Activated CD4-positive, alpha-beta memory T cell treated with anti-CD3 and anti-CD28 coated beads, Interleukin-2, amount 10 ng/mL, durations not matched to agents 7 days and 5 days (primary cell): ENCODE measurements around the gene PLD6. TPM values are rescaled to one million over a fixed set of nuclear protein-coding genes. Genes with fewer than 3 reads are reported as not detected.

Experiments used
- CTCF ChIA-PET: fragments of 350-600 bp; sonication (Branson Sonifier 250); formaldehyde crosslinking; loops from one replicate; lab custom pipeline; 2021; ENCODE audit warnings: antibody characterized with exemption, inconsistent platforms; lab: Charles Lee
- POLR2A ChIA-PET: fragments of 350-600 bp; sonication (Branson Sonifier 250); formaldehyde crosslinking; loops from one replicate; lab custom pipeline; 2021; ENCODE audit warnings: antibody characterized with exemption; lab: Charles Lee
- DNase-seq: peaks from one replicate; pipeline ENCODE4 v3.0.0-alpha.2; 2020
- H3K27ac Mint-ChIP-seq: one replicate; pipeline ENCODE4 v1.8.0; 2021; ENCODE audit warnings: mild to moderate bottlenecking, mixed read lengths
- H3K27me3 Mint-ChIP-seq: one replicate; pipeline ENCODE4 v1.8.0; 2021; ENCODE audit warnings: mixed read lengths
- H3K36me3 Mint-ChIP-seq: one replicate; pipeline ENCODE4 v1.8.0; 2021; ENCODE audit warnings: low read depth, mixed read lengths
- H3K4me1 Mint-ChIP-seq: one replicate; pipeline ENCODE4 v1.8.0; 2021; ENCODE audit warnings: mixed read lengths
- H3K4me3 Mint-ChIP-seq: one replicate; pipeline ENCODE4 v1.8.0; 2021; ENCODE audit warnings: mild to moderate bottlenecking, mixed read lengths
- H3K9me3 Mint-ChIP-seq: one replicate; pipeline ENCODE4 v1.8.0; 2021; ENCODE audit warnings: mixed read lengths
- total RNA-seq, 2 experiments: library from RNA; stranded (reverse); gene quantifications; one replicate each; pipeline ENCODE4 v1.2.3, GENCODE V29; 2021

Gene PLD6
- total RNA-seq, 2 experiments from 2014 or later = 6.3 to 6.6 TPM

- Mint-ChIP-seq H3K27me3 (no peaks in the 10 kb centered on the region), H3K9me3 (no peaks in the 10 kb centered on the region), H3K4me3 (no peak overlapping the region), H3K36me3 (peaks cover 59% of the 10 kb centered on the region), H3K4me1 (peaks cover 43% of the 10 kb centered on the region), H3K27ac (no peak overlapping the region)
- no peak for DNase-seq
- CTCF ChIA-PET = interaction anchor here (1.2 to 1.3 kb wide), 2 partner anchors 14 to 156 kb away, joined by 3 read pairs; no protein-coding TSS in a partner anchor
- POLR2A ChIA-PET = interaction anchor here (1.0 to 3.2 kb wide), 4 partner anchors 16 to 124 kb away, joined by 3 to 15 read pairs (median 9); no protein-coding TSS in a partner anchor
Measured at GRCh38 chr17:17156511-17156910, 49.6 kb downstream of the PLD6 start.

GRCh38 chr17:17156107-17156506, 50.0 kb downstream of the PLD6 start:
- CTCF ChIA-PET = interaction anchor here (0.9 to 1.3 kb wide), 6 partner anchors 14 to 156 kb away, joined by 3 to 4 read pairs (median 4); no protein-coding TSS in a partner anchor
- Mint-ChIP-seq H3K36me3 (peaks cover 63% of the 10 kb centered on the region), H3K4me1 (peaks cover 47% of the 10 kb centered on the region), H3K9me3 (no peaks in the 10 kb centered on the region), H3K27ac (no peak overlapping the region), H3K4me3 (no peak overlapping the region), H3K27me3 (no peaks in the 10 kb centered on the region)
- POLR2A ChIA-PET = interaction anchor here (1.0 to 3.2 kb wide), 5 partner anchors 17 to 124 kb away, joined by 3 to 15 read pairs (median 7); no protein-coding TSS in a partner anchor
- DNase-seq = no peak

GRCh38 chr17:17155568-17155967, 50.6 kb downstream of the PLD6 start:
- ChIA-PET CTCF (interaction anchor here (0.9 to 1.3 kb wide), 6 partner anchors 13 to 157 kb away, joined by 3 to 4 read pairs (median 4); no protein-coding TSS in a partner anchor), POLR2A (interaction anchor here (1.0 to 3.2 kb wide), 4 partner anchors 17 to 125 kb away, joined by 4 to 15 read pairs (median 9); no protein-coding TSS in a partner anchor)
- peak; percentile 30 for DNase-seq
- H3K36me3 Mint-ChIP-seq = peaks cover 68% of the 10 kb centered on the region
- no peaks in the 10 kb centered on the region for H3K9me3 Mint-ChIP-seq
- peaks cover 51% of the 10 kb centered on the region for H3K4me1 Mint-ChIP-seq
- H3K4me3 Mint-ChIP-seq = no peak overlapping the region
- no peaks in the 10 kb centered on the region for H3K27me3 Mint-ChIP-seq
- peak overlapping the region; percentile 64 for H3K27ac Mint-ChIP-seq

GRCh38 chr17:17154981-17155380, 51.2 kb downstream of the PLD6 start:
- Mint-ChIP-seq H3K9me3 (no peaks in the 10 kb centered on the region), H3K36me3 (peaks cover 74% of the 10 kb centered on the region), H3K4me3 (no peak overlapping the region), H3K27ac (peak overlapping the region; percentile 64), H3K4me1 (peaks cover 57% of the 10 kb centered on the region), H3K27me3 (no peaks in the 10 kb centered on the region)
- ChIA-PET POLR2A (interaction anchor here (2.3 to 3.2 kb wide), 2 partner anchors 18 to 22 kb away, joined by 11 to 15 read pairs; no protein-coding TSS in a partner anchor), CTCF (interaction anchor here (0.9 to 2.0 kb wide), 5 partner anchors 13 to 157 kb away, joined by 3 to 5 read pairs (median 4); no protein-coding TSS in a partner anchor)
- no peak for DNase-seq

- H3K4me1 Mint-ChIP-seq = peaks cover 61% of the 10 kb centered on the region
- no peaks in the 10 kb centered on the region for H3K27me3 Mint-ChIP-seq
- H3K27ac Mint-ChIP-seq = peak overlapping the region; percentile 64
- POLR2A ChIA-PET = interaction anchor here (1.0 to 3.2 kb wide), 3 partner anchors 22 to 31 kb away, joined by 4 to 15 read pairs (median 5); no protein-coding TSS in a partner anchor
- CTCF ChIA-PET = interaction anchor here (2.0 kb wide), 1 partner anchor 13 kb away, joined by 5 read pairs; no protein-coding TSS in a partner anchor
- DNase-seq = no peak
- peaks cover 74% of the 10 kb centered on the region for H3K36me3 Mint-ChIP-seq
- H3K4me3 Mint-ChIP-seq = no peak overlapping the region
- no peaks in the 10 kb centered on the region for H3K9me3 Mint-ChIP-seq
Measured at GRCh38 chr17:17154556-17154955, 51.6 kb downstream of the PLD6 start.

GRCh38 chr17:17153709-17154108, 52.4 kb downstream of the PLD6 start:
- H3K4me3 Mint-ChIP-seq = no peak overlapping the region
- peaks cover 67% of the 10 kb centered on the region for H3K36me3 Mint-ChIP-seq
- POLR2A ChIA-PET = interaction anchor here (1.0 to 2.6 kb wide), 4 partner anchors 11 to 32 kb away, joined by 3 to 10 read pairs (median 4); no protein-coding TSS in a partner anchor
- H3K4me1 Mint-ChIP-seq = peaks cover 61% of the 10 kb centered on the region
- H3K27ac Mint-ChIP-seq = peak overlapping the region; percentile 76
- H3K27me3 Mint-ChIP-seq = no peaks in the 10 kb centered on the region
- no peaks in the 10 kb centered on the region for H3K9me3 Mint-ChIP-seq
- CTCF ChIA-PET = interaction anchor here (1.4 to 2.0 kb wide), 2 partner anchors 12 to 22 kb away, joined by 3 to 5 read pairs; no protein-coding TSS in a partner anchor
- no peak for DNase-seq

- Mint-ChIP-seq H3K27ac (peak overlapping the region; percentile 76), H3K9me3 (no peaks in the 10 kb centered on the region), H3K27me3 (no peaks in the 10 kb centered on the region), H3K4me1 (peaks cover 61% of the 10 kb centered on the region), H3K4me3 (no peak overlapping the region), H3K36me3 (peaks cover 69% of the 10 kb centered on the region)
- CTCF ChIA-PET = interaction anchor here (1.4 to 2.0 kb wide), 2 partner anchors 11 to 23 kb away, joined by 3 to 5 read pairs; no protein-coding TSS in a partner anchor
- POLR2A ChIA-PET = interaction anchor here (0.9 to 2.6 kb wide), 6 partner anchors 11 to 83 kb away, joined by 3 to 10 read pairs (median 3); partner anchors contain the start of gene FLCN
- DNase-seq = no peak
Measured at GRCh38 chr17:17153071-17153470, 53.1 kb downstream of the PLD6 start.

GRCh38 chr17:17152385-17152784, 53.7 kb downstream of the PLD6 start:
- DNase-seq = no peak
- H3K9me3 Mint-ChIP-seq = no peaks in the 10 kb centered on the region
- peak overlapping the region; percentile 59 for H3K27ac Mint-ChIP-seq
- H3K27me3 Mint-ChIP-seq = no peaks in the 10 kb centered on the region
- H3K4me3 Mint-ChIP-seq = no peak overlapping the region
- H3K36me3 Mint-ChIP-seq = peaks cover 73% of the 10 kb centered on the region
- peaks cover 61% of the 10 kb centered on the region for H3K4me1 Mint-ChIP-seq
- ChIA-PET CTCF (interaction anchor here (0.6 kb wide), 1 partner anchor 36 kb away, joined by 3 read pairs; no protein-coding TSS in a partner anchor), POLR2A (interaction anchor here (0.9 to 2.6 kb wide), 5 partner anchors 10 to 84 kb away, joined by 3 to 10 read pairs (median 3); partner anchors contain the start of gene FLCN)

GRCh38 chr17:17151962-17152361, 54.2 kb downstream of the PLD6 start:
- Mint-ChIP-seq H3K4me1 (peaks cover 61% of the 10 kb centered on the region), H3K27ac (peak overlapping the region; percentile 59), H3K4me3 (no peak overlapping the region), H3K9me3 (no peaks in the 10 kb centered on the region), H3K36me3 (peaks cover 71% of the 10 kb centered on the region), H3K27me3 (no peaks in the 10 kb centered on the region)
- ChIA-PET POLR2A (interaction anchor here (1.2 to 2.6 kb wide), 2 partner anchors 10 to 25 kb away, joined by 3 to 10 read pairs; no protein-coding TSS in a partner anchor), CTCF (interaction anchor here (0.6 to 1.0 kb wide), 2 partner anchors 10 to 37 kb away, joined by 3 read pairs; no protein-coding TSS in a partner anchor)
- peak; percentile 45 for DNase-seq

- H3K27me3 Mint-ChIP-seq = no peaks in the 10 kb centered on the region
- H3K36me3 Mint-ChIP-seq = peaks cover 72% of the 10 kb centered on the region
- H3K4me3 Mint-ChIP-seq = no peak overlapping the region
- H3K9me3 Mint-ChIP-seq = no peaks in the 10 kb centered on the region
- ChIA-PET POLR2A (interaction anchor here (2.6 kb wide), 1 partner anchor 9 kb away, joined by 10 read pairs; no protein-coding TSS in a partner anchor), CTCF (interaction anchor here (1.0 kb wide), 1 partner anchor 10 kb away, joined by 3 read pairs; no protein-coding TSS in a partner anchor)
- DNase-seq = no peak
- H3K27ac Mint-ChIP-seq = peak overlapping the region; percentile 59
- H3K4me1 Mint-ChIP-seq = peaks cover 61% of the 10 kb centered on the region
Measured at GRCh38 chr17:17151541-17151940, 54.6 kb downstream of the PLD6 start.

- H3K27me3 Mint-ChIP-seq = no peaks in the 10 kb centered on the region
- no peaks in the 10 kb centered on the region for H3K9me3 Mint-ChIP-seq
- DNase-seq = no peak
- peaks cover 75% of the 10 kb centered on the region for H3K36me3 Mint-ChIP-seq
- CTCF ChIA-PET = interaction anchor here (1.0 kb wide), 1 partner anchor 9 kb away, joined by 3 read pairs; no protein-coding TSS in a partner anchor
- peak overlapping the region; percentile 40 for H3K27ac Mint-ChIP-seq
- POLR2A ChIA-PET = interaction anchor here (2.6 kb wide), 1 partner anchor 9 kb away, joined by 10 read pairs; no protein-coding TSS in a partner anchor
- H3K4me3 Mint-ChIP-seq = no peak overlapping the region
- peaks cover 61% of the 10 kb centered on the region for H3K4me1 Mint-ChIP-seq
Measured at GRCh38 chr17:17151055-17151454, 55.1 kb downstream of the PLD6 start.
